SK-N-SH (cell line): ENCODE results near the gene NR5A1. TPM values are rescaled to one million over a fixed set of nuclear protein-coding genes. Genes with fewer than 3 reads are reported as not detected.
A peak's percentile ranks its signal among the peaks of the same experiment; 100 is the strongest.

Experiments
- CTCF ChIA-PET: fragments of 300-600, 350-600 bp; formaldehyde crosslinking; extraction: SDS; loops from one replicate; lab custom pipeline; 2021; lab: Yijun Ruan, JAX
- POLR2A ChIA-PET: fragments of 350-600 bp; sonication (Branson Sonifier 250); formaldehyde crosslinking; extraction: SDS; loops from one replicate; lab custom pipeline; 2020; ENCODE audit warnings: antibody characterized with exemption, inconsistent platforms; lab: Yijun Ruan, JAX
- DNase-seq: peaks from one replicate; pipeline ENCODE4 v3.0.0; 2012
- H2AFZ ChIP-seq: fragments of 200-600 bp; sonication (generic); 2 replicates; pipeline ENCODE4 v1.8.1; 2016; ENCODE audit warnings: antibody characterized with exemption, mild to moderate bottlenecking, low read depth
- H3F3A ChIP-seq: fragments of 200-600 bp; sonication (generic); replicated peaks from 2 replicates; pipeline ENCODE3; 2016; ENCODE audit warnings: antibody characterized with exemption, mild to moderate bottlenecking; ENCODE audit not compliant: insufficient read depth
- H3K27ac ChIP-seq, 2 experiments: fragments of 200-500 bp in 1 of 2; fragments of 200-600 bp in 1 of 2; sonication (Bioruptor generic) in 1 of 2; sonication (generic), shearing (Covaris generic) in 1 of 2; 2 replicates each; pipeline versions ENCODE4 v1.5.1 to v1.6.1; 2014 to 2016; ENCODE audit warnings: low read depth in 2 of 2, inconsistent platforms in 1 of 2, low read length in 1 of 2, mild to moderate bottlenecking in 1 of 2, mixed read lengths in 1 of 2
- H3K27me3 ChIP-seq: fragments of 200-600 bp; sonication (generic), shearing (Covaris generic); 2 replicates; pipeline ENCODE4 v1.6.1; 2016; ENCODE audit warnings: mixed run types; ENCODE audit not compliant: insufficient read depth
- H3K36me3 ChIP-seq, 2 experiments: fragments of 200-500 bp in 1 of 2; fragments of 200-600 bp in 1 of 2; sonication (Bioruptor generic) in 1 of 2; sonication (generic) in 1 of 2; replicated peaks in 1 of 2; 2 replicates each; pipeline versions ENCODE3 to v1.5.1; 2014 to 2016; ENCODE audit warnings: low read length in 1 of 2, mild to moderate bottlenecking in 1 of 2; ENCODE audit not compliant: insufficient read depth in 2 of 2, control insufficient read depth in 1 of 2
- H3K4me1 ChIP-seq, 2 experiments: fragments of 200-500 bp in 1 of 2; fragments of 200-600 bp in 1 of 2; sonication (Bioruptor generic) in 1 of 2; sonication (generic), shearing (Covaris generic) in 1 of 2; 2 replicates each; pipeline versions ENCODE4 v1.5.1 to v1.6.1; 2014 to 2016; ENCODE audit warnings: low read depth in 1 of 2, low read length in 1 of 2, mixed run types in 1 of 2; ENCODE audit not compliant: insufficient read depth in 2 of 2, control insufficient read depth in 1 of 2
- H3K4me2 ChIP-seq: fragments of 200-600 bp; sonication (generic), shearing (Covaris generic); 2 replicates; pipeline ENCODE4 v1.6.1; 2017; ENCODE audit warnings: mixed run types
- H3K4me3 ChIP-seq, 2 experiments: fragments of 200-500 bp in 1 of 2; fragments of 200-600 bp in 1 of 2; sonication (Bioruptor generic) in 1 of 2; sonication (generic), shearing (Covaris generic) in 1 of 2; 2 replicates each; pipeline versions ENCODE4 v1.5.1 to v1.8.1; 2014 to 2016; ENCODE audit warnings: low read depth in 2 of 2, inconsistent platforms in 1 of 2, low read length in 1 of 2, mild to moderate bottlenecking in 1 of 2, mixed read lengths in 1 of 2, moderate library complexity in 1 of 2
- H3K79me2 ChIP-seq: fragments of 200-600 bp; sonication (generic); 2 replicates; pipeline ENCODE4 v1.8.1; 2017; ENCODE audit warnings: mild to moderate bottlenecking; ENCODE audit not compliant: insufficient read depth
- H3K9ac ChIP-seq: fragments of 200-600 bp; sonication (generic); 2 replicates; pipeline ENCODE4 v1.6.1; 2017; ENCODE audit warnings: mixed run types
- H3K9me2 ChIP-seq: fragments of 200-600 bp; sonication (generic); 2 replicates; pipeline ENCODE4 v1.6.1; 2017; ENCODE audit warnings: mixed run types
- H3K9me3 ChIP-seq: fragments of 200-600 bp; sonication (generic); 2 replicates; pipeline ENCODE4 v1.6.1; 2017; ENCODE audit warnings: mixed run types, mild to moderate bottlenecking, moderate library complexity
- H4K20me1 ChIP-seq: fragments of 200-600 bp; sonication (generic); 2 replicates; pipeline ENCODE4 v1.6.1; 2017; ENCODE audit warnings: mild to moderate bottlenecking, mixed run types; ENCODE audit not compliant: insufficient read depth
- CTCF ChIP-seq: fragments of 200-600 bp; sonication (generic); IDR thresholded peaks from 2 replicates; pipeline ENCODE4 v1.6.1; 2017; ENCODE audit warnings: antibody characterized with exemption, mild to moderate bottlenecking, moderate library complexity
- EP300 ChIP-seq, 2 experiments: IDR thresholded peaks; 2 replicates each; pipeline versions ENCODE4 v1.4.0 to v1.6.1; 2012; ENCODE audit warnings: borderline replicate concordance in 1 of 2, low read depth in 1 of 2, low read length in 1 of 2
- NFIC ChIP-seq: IDR thresholded peaks from 2 replicates; pipeline ENCODE4 v1.4.0; 2012; ENCODE audit warnings: borderline replicate concordance
- RAD21 ChIP-seq: IDR thresholded peaks from 2 replicates; pipeline ENCODE4 v1.6.1; 2012; ENCODE audit warnings: mild to moderate bottlenecking, low read length
- SMC3 ChIP-seq: IDR thresholded peaks from 2 replicates; pipeline ENCODE4 v1.6.1; 2012; ENCODE audit warnings: low read depth, low read length, improper control_type of control experiment
- TAF1 ChIP-seq: IDR thresholded peaks from 2 replicates; pipeline ENCODE4 v1.6.1; 2012; ENCODE audit warnings: low read depth, mild to moderate bottlenecking, low read length, moderate library complexity, borderline replicate concordance
- TEAD4 ChIP-seq: IDR thresholded peaks from 2 replicates; pipeline ENCODE4 v1.4.0; 2012; ENCODE audit warnings: mild to moderate bottlenecking, borderline replicate concordance; ENCODE audit not compliant: insufficient read depth
- USF1 ChIP-seq: IDR thresholded peaks from 2 replicates; pipeline ENCODE4 v1.4.0; 2012; ENCODE audit warnings: low read depth, borderline replicate concordance
- USF2 ChIP-seq: fragments of 150-350 bp; IDR thresholded peaks from 2 replicates; pipeline ENCODE4 v1.6.1; 2017; ENCODE audit warnings: antibody characterized with exemption, low read length, low read depth, borderline replicate concordance
- WGBS: methylation state at CpG from one replicate; pipeline ENCODE4 v1.1.6; 2017; ENCODE audit warnings: low lambda C conversion rate; 5-methylcytosine and 5-hydroxymethylcytosine counted together
- polyA plus RNA-seq, 3 experiments: library from polyadenylated mRNA; depleted of rRNA; stranded (reverse); fragments of >200 nt; gene quantifications; 2 replicates each; pipeline ENCODE4 v1.2.3, GENCODE V29; 2012

NR5A1 gene
- polyA plus RNA-seq, 1 of the 3 experiments (the other 2 are of a cell fraction) = not detected

GRCh38 chr9:124477211-124477647 is 30.0 kb downstream of the NR5A1 start (continued):
- TF ChIP-seq USF1 (no peak), TEAD4 (no peak)

- H3K27ac ChIP-seq = no peak overlapping the region
- H3K36me3 ChIP-seq = no peaks in the 10 kb centered on the region
- H3K4me2 ChIP-seq = no peak overlapping the region
- H3K4me1 ChIP-seq = peaks cover 0 to 10% of the 10 kb centered on the region in 2 experiments; a peak in 1 of 4 replicates
- H3K9me2 ChIP-seq = no peaks in the 10 kb centered on the region
- H2AFZ ChIP-seq = no peak overlapping the region
- H3K9me3 ChIP-seq = no peaks in the 10 kb centered on the region
- no peak overlapping the region for H3K9ac ChIP-seq
- TF ChIP-seq EP300 (IDR thresholded peaks at IDR 0.05; ENCODE audit: borderline replicate concordance in 1 of 2, low read depth in 1 of 2, low read length in 1 of 2) = no peak
- TF ChIP-seq CTCF = no peak
- no peak for TF ChIP-seq TAF1
- 79% methylated on average over 6 of the region's 14 CpGs for whole genome bisulfite sequencing
- H3K27me3 ChIP-seq = no peaks in the 10 kb centered on the region; the same call in 1 of the 2 replicates
- no peaks in the 10 kb centered on the region for H4K20me1 ChIP-seq
- POLR2A ChIA-PET = no interaction called here
- DNase-seq = no peak
- H3K79me2 ChIP-seq = no peaks in the 10 kb centered on the region
- CTCF ChIA-PET = interaction anchor here (0.8 to 3.0 kb wide), 4 partner anchors 10 to 83 kb away, joined by 3 to 10 read pairs (median 4); no protein-coding TSS in a partner anchor
- no peak overlapping the region for H3K4me3 ChIP-seq
- H3F3A ChIP-seq = no peaks in the 10 kb centered on the region
Observed at GRCh38 chr9:124475868-124476690, 31.1 kb downstream of the NR5A1 start.

- Histone ChIP-seq H3K9me2 (no peaks in the 10 kb centered on the region), H3K27ac (no peak overlapping the region), H3K4me1 (peaks cover 0 to 10% of the 10 kb centered on the region in 2 experiments; a peak in 1 of 4 replicates), H3K27me3 (no peaks in the 10 kb centered on the region; the same call in 1 of the 2 replicates), H4K20me1 (no peaks in the 10 kb centered on the region), H3K4me2 (no peak overlapping the region), H3K9ac (no peak overlapping the region), H3F3A (no peaks in the 10 kb centered on the region), H3K9me3 (no peaks in the 10 kb centered on the region), H2AFZ (no peak overlapping the region), H3K4me3 (no peak overlapping the region), H3K36me3 (no peaks in the 10 kb centered on the region), H3K79me2 (no peaks in the 10 kb centered on the region)
- POLR2A ChIA-PET = no interaction called here
- CTCF ChIA-PET = interaction anchor here (0.8 to 3.0 kb wide), 4 partner anchors 11 to 82 kb away, joined by 3 to 10 read pairs (median 4); no protein-coding TSS in a partner anchor
- 92% methylated on average over 9 of the region's 21 CpGs for WGBS
- TF ChIP-seq RAD21 (peak; percentile 54), NFIC (no peak), USF2 (no peak), SMC3 (peak; percentile 13; the same call in 1 of the 2 replicates)
- DNase-seq = peak; percentile 65
Observed at GRCh38 chr9:124475158-124475867, 31.9 kb downstream of the NR5A1 start.
